ENCODE measurements around the gene DCDC1. TPM values are rescaled to one million over a fixed set of nuclear protein-coding genes. Genes with fewer than 3 reads are reported as not detected.

The DCDC1 gene
- total RNA-seq, 1 donor from 2014 or later, result not detected

- TF ChIP-seq CTCF (IDR thresholded peaks at IDR 0.05), result no peak
- intact Hi-C loops (cut with micrococcal nuclease), result no loop called here
- ChIA-PET POLR2A (no interaction called here), CTCF (no interaction called here)
- H3K36me3 Mint-ChIP-seq (ENCODE audit: low read depth), result no peaks in the 10 kb centered on the region
- DNase-seq (no peak), ATAC-seq (ENCODE audit: low read depth) (no peak)
- H3K27ac Mint-ChIP-seq, result no peak overlapping the region
- peaks cover 4% of the 10 kb centered on the region for H3K9me3 Mint-ChIP-seq
- no peaks in the 10 kb centered on the region for H3K27me3 Mint-ChIP-seq
- no peak overlapping the region for H3K4me3 Mint-ChIP-seq
- no peaks in the 10 kb centered on the region for H3K4me1 Mint-ChIP-seq
Observed at GRCh38 chr11:30852091-30852490, 517.4 kb downstream of the DCDC1 start.

- no peaks in the 10 kb centered on the region for H3K4me1 Mint-ChIP-seq
- H3K4me3 Mint-ChIP-seq, result no peak overlapping the region
- POLR2A ChIA-PET, result no interaction called here
- H3K27me3 Mint-ChIP-seq, result no peaks in the 10 kb centered on the region
- peaks cover 13% of the 10 kb centered on the region for H3K9me3 Mint-ChIP-seq
- no peak overlapping the region for H3K27ac Mint-ChIP-seq
- DNase-seq, result no peak
- intact Hi-C loops (cut with micrococcal nuclease), result no loop called here
- ATAC-seq (ENCODE audit: low read depth), result no peak
- CTCF ChIA-PET, result no interaction called here
- H3K36me3 Mint-ChIP-seq (ENCODE audit: low read depth), result no peaks in the 10 kb centered on the region
- TF ChIP-seq CTCF (IDR thresholded peaks at IDR 0.05), result no peak
Observed at GRCh38 chr11:30837252-30837651, 532.3 kb downstream of the DCDC1 start.

GRCh38 chr11:30832831-30833230 is 536.7 kb downstream of the DCDC1 start:
- ChIA-PET CTCF (no interaction called here), POLR2A (no interaction called here)
- Mint-ChIP-seq H3K4me1 (no peaks in the 10 kb centered on the region), H3K36me3 (ENCODE audit: low read depth) (no peaks in the 10 kb centered on the region), H3K27ac (no peak overlapping the region), H3K4me3 (no peak overlapping the region), H3K27me3 (no peaks in the 10 kb centered on the region), H3K9me3 (peaks cover 13% of the 10 kb centered on the region)
- TF ChIP-seq CTCF (IDR thresholded peaks at IDR 0.05), result no peak
- intact Hi-C loops (cut with micrococcal nuclease), result no loop called here
- no peak for ATAC-seq (ENCODE audit: low read depth)
- no peak for DNase-seq

GRCh38 chr11:30830681-30831080 is 538.9 kb downstream of the DCDC1 start:
- H3K4me1 Mint-ChIP-seq, result no peaks in the 10 kb centered on the region
- POLR2A ChIA-PET, result no interaction called here
- peaks cover 10% of the 10 kb centered on the region for H3K9me3 Mint-ChIP-seq
- DNase-seq, result no peak
- H3K36me3 Mint-ChIP-seq (ENCODE audit: low read depth), result no peaks in the 10 kb centered on the region
- no peak overlapping the region for H3K4me3 Mint-ChIP-seq
- ATAC-seq (ENCODE audit: low read depth), result no peak
- intact Hi-C loops (cut with micrococcal nuclease), result no loop called here
- TF ChIP-seq CTCF (IDR thresholded peaks at IDR 0.05), result no peak
- CTCF ChIA-PET, result no interaction called here
- H3K27me3 Mint-ChIP-seq, result no peaks in the 10 kb centered on the region
- H3K27ac Mint-ChIP-seq, result no peak overlapping the region

- no peaks in the 10 kb centered on the region for H3K4me1 Mint-ChIP-seq
- TF ChIP-seq CTCF (IDR thresholded peaks at IDR 0.05), result no peak
- no peak for DNase-seq
- H3K27me3 Mint-ChIP-seq, result no peaks in the 10 kb centered on the region
- POLR2A ChIA-PET, result no interaction called here
- no peak for ATAC-seq (ENCODE audit: low read depth)
- intact Hi-C loops (cut with micrococcal nuclease), result no loop called here
- no peaks in the 10 kb centered on the region for H3K9me3 Mint-ChIP-seq
- CTCF ChIA-PET, result no interaction called here
- no peak overlapping the region for H3K4me3 Mint-ChIP-seq
- H3K27ac Mint-ChIP-seq, result no peak overlapping the region
- H3K36me3 Mint-ChIP-seq (ENCODE audit: low read depth), result no peaks in the 10 kb centered on the region
Observed at GRCh38 chr11:30826911-30827310, 542.6 kb downstream of the DCDC1 start.

Measured in activated B cell treated with CpG ODN at 0.5 μM for 24 hours (primary cell).